HG02885 (cell line): ENCODE measurements around the gene RPL19.

Experiments used
- ATAC-seq: cut with Tn5 transposase; IDR thresholded peaks from one replicate; pipeline ENCODE4 v1.9.1; 2021; ENCODE audit warnings: mild to moderate bottlenecking; ENCODE audit not compliant: unreplicated experiment, poor library complexity

The RPL19 gene

GRCh38 chr17:39196241-39196807 lies 3.8 kb upstream of the RPL19 start:
- ATAC-seq: no peak

- ATAC-seq: no peak
Measured at GRCh38 chr17:39196808-39197291, 3.2 kb upstream of the RPL19 start.

GRCh38 chr17:39197380-39198185 lies 2.5 kb upstream of the RPL19 start, which contains the start of gene CACNB1:
TSS of gene CACNB1 (minus strand) at chr17:39197669. CDS start at chr17:39197495, 174 bp downstream.
- peak; percentile 50 for ATAC-seq

- ATAC-seq: no peak
Measured at GRCh38 chr17:39198186-39198566, 1.9 kb upstream of the RPL19 start.

- peak; percentile 64 for ATAC-seq
Measured at GRCh38 chr17:39199820-39200069, 338 bp upstream of the RPL19 start.

GRCh38 chr17:39200957-39201510 lies 951 bp downstream of the RPL19 start:
- ATAC-seq: no peak

GRCh38 chr17:39204245-39204644 lies 4.2 kb downstream of the RPL19 start:
- ATAC-seq: no peak

- ATAC-seq: no peak
Measured at GRCh38 chr17:39205112-39205526, 5.0 kb downstream of the RPL19 start.

GRCh38 chr17:39208136-39208535 lies 8.1 kb downstream of the RPL19 start:
- no peak for ATAC-seq

- ATAC-seq: peak; percentile 56
Measured at GRCh38 chr17:39208893-39209292, 8.8 kb downstream of the RPL19 start.

- ATAC-seq: no peak
Measured at GRCh38 chr17:39209317-39210092, 9.4 kb downstream of the RPL19 start.

GRCh38 chr17:39210093-39210434 lies 10.0 kb downstream of the RPL19 start:
- no peak for ATAC-seq

- ATAC-seq: no peak
Measured at GRCh38 chr17:39212195-39212810, 12.2 kb downstream of the RPL19 start.

- ATAC-seq: no peak
Measured at GRCh38 chr17:39212841-39213480, 12.9 kb downstream of the RPL19 start.

- no peak for ATAC-seq
Measured at GRCh38 chr17:39213852-39214251, 13.8 kb downstream of the RPL19 start.

- no peak for ATAC-seq
Measured at GRCh38 chr17:39217734-39218369, 17.8 kb downstream of the RPL19 start.

GRCh38 chr17:39218906-39219305 lies 18.8 kb downstream of the RPL19 start:
- no peak for ATAC-seq

GRCh38 chr17:39219647-39220154 lies 19.6 kb downstream of the RPL19 start:
- no peak for ATAC-seq

- ATAC-seq: no peak
Measured at GRCh38 chr17:39221572-39221971, 21.5 kb downstream of the RPL19 start.
